AG10803 (cell line): Measurements from ENCODE around the gene ZSWIM6.

Source experiments
- DNase-seq: peaks from one replicate; pipeline ENCODE4 v3.0.0; 2010; ENCODE audit warnings: low read depth
- H3K4me3 ChIP-seq: 2 replicates; pipeline ENCODE4 v1.5.1; 2011; ENCODE audit warnings: mild to moderate bottlenecking, low read length, control low read depth
- TF ChIP-seq, protein P1 (sequence below): conservative IDR thresholded peaks from 2 replicates; pipeline ENCODE4 v1.5.1; 2011; ENCODE audit warnings: mild to moderate bottlenecking, low read length, control low read depth, inconsistent platforms

Gene ZSWIM6

DNA sequence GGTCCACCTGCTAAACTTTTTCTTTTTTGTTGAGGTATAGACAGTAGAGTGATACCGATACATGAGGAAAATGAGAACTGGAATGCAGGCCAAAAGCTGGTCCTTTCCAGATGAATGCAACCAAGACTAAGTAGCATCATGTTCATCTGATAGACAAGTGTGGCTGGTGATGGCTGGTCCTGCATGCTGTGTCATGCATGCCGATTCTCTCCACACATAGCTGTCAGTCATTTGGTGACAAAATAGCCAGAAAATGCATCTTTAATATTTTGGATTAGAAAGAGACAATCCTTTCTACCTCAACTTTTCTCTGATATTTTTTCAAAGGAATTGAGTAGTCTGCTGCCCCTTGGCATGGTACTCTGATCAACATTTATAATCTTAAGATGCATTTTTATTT, 49.9 kb downstream of the ZSWIM6 start:
- TF ChIP-seq, protein P1, sequence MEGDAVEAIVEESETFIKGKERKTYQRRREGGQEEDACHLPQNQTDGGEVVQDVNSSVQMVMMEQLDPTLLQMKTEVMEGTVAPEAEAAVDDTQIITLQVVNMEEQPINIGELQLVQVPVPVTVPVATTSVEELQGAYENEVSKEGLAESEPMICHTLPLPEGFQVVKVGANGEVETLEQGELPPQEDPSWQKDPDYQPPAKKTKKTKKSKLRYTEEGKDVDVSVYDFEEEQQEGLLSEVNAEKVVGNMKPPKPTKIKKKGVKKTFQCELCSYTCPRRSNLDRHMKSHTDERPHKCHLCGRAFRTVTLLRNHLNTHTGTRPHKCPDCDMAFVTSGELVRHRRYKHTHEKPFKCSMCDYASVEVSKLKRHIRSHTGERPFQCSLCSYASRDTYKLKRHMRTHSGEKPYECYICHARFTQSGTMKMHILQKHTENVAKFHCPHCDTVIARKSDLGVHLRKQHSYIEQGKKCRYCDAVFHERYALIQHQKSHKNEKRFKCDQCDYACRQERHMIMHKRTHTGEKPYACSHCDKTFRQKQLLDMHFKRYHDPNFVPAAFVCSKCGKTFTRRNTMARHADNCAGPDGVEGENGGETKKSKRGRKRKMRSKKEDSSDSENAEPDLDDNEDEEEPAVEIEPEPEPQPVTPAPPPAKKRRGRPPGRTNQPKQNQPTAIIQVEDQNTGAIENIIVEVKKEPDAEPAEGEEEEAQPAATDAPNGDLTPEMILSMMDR: no peak
- no peak overlapping the region for H3K4me3 ChIP-seq
- DNase-seq: no peak

GRCh38 chr5:61385627-61386026, 53.6 kb downstream of the ZSWIM6 start:
- H3K4me3 ChIP-seq: no peak overlapping the region
- no peak for DNase-seq
- TF ChIP-seq, protein P1: no peak

DNA sequence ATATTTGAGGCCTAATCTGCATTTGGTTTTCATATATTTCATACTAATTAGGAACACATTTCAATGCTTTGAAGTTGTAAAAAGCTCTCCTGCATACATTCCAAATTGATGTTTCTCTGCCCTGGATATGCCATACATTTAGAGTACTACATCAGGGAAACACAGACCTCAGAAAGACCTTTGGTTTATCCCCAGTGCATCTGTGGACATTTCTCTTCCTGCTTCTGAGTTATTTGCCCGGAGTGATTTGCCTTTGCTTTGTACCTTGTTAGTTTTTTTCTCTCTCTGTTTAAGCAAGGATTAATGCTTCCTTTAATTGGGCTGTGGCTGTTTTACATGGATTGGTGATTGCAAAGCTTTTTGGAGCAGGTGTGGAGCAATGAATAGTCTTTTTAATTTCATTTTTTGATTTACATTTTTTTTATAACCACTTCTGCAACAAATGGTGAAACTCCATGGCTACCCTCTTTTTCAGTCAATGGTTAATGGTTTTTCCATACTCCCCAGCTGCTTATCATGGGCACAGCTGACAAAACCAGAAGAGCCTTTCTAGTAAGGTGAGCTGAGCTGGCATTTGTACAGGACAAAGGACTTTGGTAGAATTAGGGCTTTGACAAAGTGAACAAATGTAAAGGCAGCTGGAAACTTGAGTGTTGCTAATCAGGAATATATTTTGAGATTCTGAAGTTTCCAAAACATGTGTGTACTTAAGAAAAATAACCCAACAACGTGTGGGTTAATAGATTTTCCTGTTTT, 54.2 kb downstream of the ZSWIM6 start:
- no peak for DNase-seq
- no peak overlapping the region for H3K4me3 ChIP-seq
- TF ChIP-seq, protein P1: no peak

DNA sequence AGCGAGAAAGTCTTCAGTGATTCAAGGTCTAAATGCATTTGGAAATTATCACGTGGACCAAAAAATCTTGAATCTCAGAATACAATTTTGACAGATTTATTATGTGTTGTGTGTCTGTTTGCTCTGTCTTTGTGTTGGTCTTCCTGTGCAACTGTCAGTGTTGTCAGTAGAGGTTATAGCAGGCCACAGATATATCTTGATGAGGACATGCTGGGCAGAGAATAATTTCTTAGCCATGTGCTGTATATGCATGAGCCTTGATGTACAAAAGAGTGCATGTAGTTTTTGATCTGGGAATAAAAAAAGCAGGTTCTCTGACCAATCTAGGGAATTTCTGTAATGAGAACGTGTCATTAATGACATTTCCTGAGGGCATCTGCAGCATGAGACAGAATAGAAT, 57.6 kb downstream of the ZSWIM6 start:
- DNase-seq: no peak
- no peak overlapping the region for H3K4me3 ChIP-seq
- TF ChIP-seq, protein P1: no peak

GRCh38 chr5:61394078-61394704, 62.1 kb downstream of the ZSWIM6 start:
- TF ChIP-seq, protein P1: no peak
- DNase-seq: no peak
- no peak overlapping the region for H3K4me3 ChIP-seq

DNA sequence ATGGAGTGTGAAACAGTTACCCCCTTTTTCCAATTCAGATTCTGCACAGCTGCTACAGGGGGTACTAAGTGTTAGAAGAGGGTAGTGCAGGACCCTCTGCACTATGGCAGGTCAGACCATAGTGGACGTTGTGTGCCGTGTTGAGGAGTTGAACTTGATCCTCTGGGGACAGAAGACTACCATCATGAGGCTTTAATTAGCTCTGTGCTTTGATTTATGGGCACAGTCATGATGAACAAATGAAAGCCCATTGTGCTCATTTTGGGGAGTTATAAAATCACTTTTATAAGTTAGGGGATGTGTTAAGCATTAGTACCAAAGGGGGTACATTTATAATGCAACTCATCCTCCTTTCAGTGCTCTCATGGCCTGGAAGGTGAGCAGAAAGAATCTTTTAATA, 62.7 kb downstream of the ZSWIM6 start:
- DNase-seq: no peak
- TF ChIP-seq, protein P1: no peak
- H3K4me3 ChIP-seq: no peak overlapping the region

- no peak for DNase-seq
- TF ChIP-seq, protein P1: no peak
- no peak overlapping the region for H3K4me3 ChIP-seq
Measured at GRCh38 chr5:61397238-61397637, 65.2 kb downstream of the ZSWIM6 start.
